ENCODE measurements around the gene UGCG. TPM values are rescaled to one million over a fixed set of nuclear protein-coding genes. Genes with fewer than 3 reads are reported as not detected.

UGCG gene
- total and polyA plus RNA-seq, 12 donors = 11.1 to 42.6 (median 13.6) TPM

GRCh38 chr9:111983484-111983908 is 86.9 kb downstream of the UGCG start:
- TF ChIP-seq, protein P1, sequence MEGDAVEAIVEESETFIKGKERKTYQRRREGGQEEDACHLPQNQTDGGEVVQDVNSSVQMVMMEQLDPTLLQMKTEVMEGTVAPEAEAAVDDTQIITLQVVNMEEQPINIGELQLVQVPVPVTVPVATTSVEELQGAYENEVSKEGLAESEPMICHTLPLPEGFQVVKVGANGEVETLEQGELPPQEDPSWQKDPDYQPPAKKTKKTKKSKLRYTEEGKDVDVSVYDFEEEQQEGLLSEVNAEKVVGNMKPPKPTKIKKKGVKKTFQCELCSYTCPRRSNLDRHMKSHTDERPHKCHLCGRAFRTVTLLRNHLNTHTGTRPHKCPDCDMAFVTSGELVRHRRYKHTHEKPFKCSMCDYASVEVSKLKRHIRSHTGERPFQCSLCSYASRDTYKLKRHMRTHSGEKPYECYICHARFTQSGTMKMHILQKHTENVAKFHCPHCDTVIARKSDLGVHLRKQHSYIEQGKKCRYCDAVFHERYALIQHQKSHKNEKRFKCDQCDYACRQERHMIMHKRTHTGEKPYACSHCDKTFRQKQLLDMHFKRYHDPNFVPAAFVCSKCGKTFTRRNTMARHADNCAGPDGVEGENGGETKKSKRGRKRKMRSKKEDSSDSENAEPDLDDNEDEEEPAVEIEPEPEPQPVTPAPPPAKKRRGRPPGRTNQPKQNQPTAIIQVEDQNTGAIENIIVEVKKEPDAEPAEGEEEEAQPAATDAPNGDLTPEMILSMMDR (IDR thresholded peaks at IDR 0.05) = no peak
- ATAC-seq = no peak
- no peak overlapping the region for H3K4me3 ChIP-seq
- no peaks in the 10 kb centered on the region for H3K9me3 ChIP-seq
- WGBS, 2 donors = 94 to 95% methylated on average over 2 of the region's 2 CpGs
- H3K4me1 ChIP-seq = peaks cover 0 to 31% (median 5%) of the 10 kb centered on the region in 9 donors
- H3K27ac ChIP-seq = no peak overlapping the region
- DNase-seq = no peak
- H3K27me3 ChIP-seq = no peaks in the 10 kb centered on the region
- no peaks in the 10 kb centered on the region for H3K36me3 ChIP-seq
- intact Hi-C loops (cut with DNase I) = no loop called here

- ATAC-seq (no peak), DNase-seq (no peak)
- TF ChIP-seq, protein P1 (IDR thresholded peaks at IDR 0.05) = no peak
- H3K4me3 ChIP-seq = no peak overlapping the region
- no peaks in the 10 kb centered on the region for H3K27me3 ChIP-seq
- no peak overlapping the region for H3K27ac ChIP-seq
- no peaks in the 10 kb centered on the region for H3K9me3 ChIP-seq
- no peaks in the 10 kb centered on the region for H3K36me3 ChIP-seq
- intact Hi-C loops (cut with DNase I) = no loop called here
- peaks cover 0 to 31% (median 5%) of the 10 kb centered on the region in 9 donors for H3K4me1 ChIP-seq
- WGBS, 2 donors = 91 to 96% methylated on average over 5 of the region's 5 CpGs
Observed at GRCh38 chr9:111984086-111984802, 87.6 kb downstream of the UGCG start.

Small RNAs within 50 kb of the gene (microRNA-seq; reads per million reads assigned to microRNA genes)
- 0 reads per million in 2 donors for gene MIR4668

Other genes with a start within 250 kb of the UGCG start
- gene GNG10, start 235.2 kb upstream of the UGCG start, total RNA-seq = 10 to 100 TPM; 24.5 to 34.3 (median 26.6) TPM
- 10 to 100 TPM; 25.3 to 26.3 TPM for gene GNG10, start 235.2 kb upstream of the UGCG start, polyA plus RNA-seq
- gene SHOC1, start 101.9 kb upstream of the UGCG start, total RNA-seq = not detected
- gene SHOC1, start 101.9 kb upstream of the UGCG start, polyA plus RNA-seq = not detected

Measured in heart right ventricle (tissue), 16 donors.